Pancreas (tissue), 10 donors: ENCODE results near the gene SORCS2. TPM values are rescaled to one million over a fixed set of nuclear protein-coding genes. Genes with fewer than 3 reads are reported as not detected.

ENCODE experiments used
- ATAC-seq, 4 donors: fragments of 200-7000 bp; cut with Tn5 transposase; one replicate each; pipeline versions ENCODE4 v1.8.0 to v1.9.1; 2020; ENCODE audit warnings: mild to moderate bottlenecking in 4 of 4, moderate library complexity in 4 of 4
- DNase-seq, 6 donors: peaks; one replicate each; pipeline ENCODE4 v3.0.0-alpha.2; 2020
- FAIRE-seq: peaks from 2 replicates; lab custom pipeline; 2012; peaks lifted over from hg19 to GRCh38; lab: Jason Lieb, UNC
- H3K27ac ChIP-seq, 4 donors: fragments of 200-600 bp; sonication (generic); 1 replicate in 3 of 4; 2 replicates in 1 of 4; pipeline versions ENCODE4 v1.5.0 to v1.8.0; 2020
- H3K27me3 ChIP-seq, 4 donors: fragments of 200-600 bp; one replicate each; pipeline ENCODE4 v1.8.0; 2021
- H3K36me3 ChIP-seq, 3 donors: fragments of 200-600 bp; sonication (generic) in 1 of 3; one replicate each; pipeline versions ENCODE4 v1.5.0 to v1.8.0; 2020 to 2021
- H3K4me1 ChIP-seq, 3 donors: fragments of 200-600 bp; one replicate each; pipeline ENCODE4 v1.8.0; 2021
- H3K4me3 ChIP-seq, 4 donors: fragments of 200-600 bp; sonication (generic) in 2 of 4; one replicate each; pipeline versions ENCODE4 v1.5.0 to v1.8.0; 2020 to 2021
- H3K9me3 ChIP-seq, 4 donors: fragments of 200-600 bp; one replicate each; pipeline ENCODE4 v1.8.0; 2021
- CTCF ChIP-seq, 4 donors: fragments of 200-600 bp; sonication (generic) in 3 of 4; IDR thresholded peaks; one replicate each; pipeline versions ENCODE4 v1.5.0 to v1.8.0; 2021; ENCODE audit warnings: antibody characterized with exemption in 4 of 4
- WGBS, 2 donors: extraction: QIAGEN DNeasy Blood & Tissue Kit; methylation state at CpG; one replicate each; pipeline ENCODE4 v1.1.7; 2013; 5-methylcytosine and 5-hydroxymethylcytosine counted together
- intact Hi-C, 3 donors: fragments of 100-400 bp; cut with DNase I; formaldehyde crosslinking; loops; one replicate each; pipeline versions ENCODE4 v1.11.1 to v1.14.2; 2022
- polyA plus RNA-seq, 2 donors: library from polyadenylated mRNA; stranded (reverse); fragments of 200-250 nt; gene quantifications; one replicate each; pipeline ENCODE4 v1.2.3, GENCODE V29; 2013
- total RNA-seq, 6 donors: library from RNA; stranded (reverse); fragmentation: NEBNext Ultra II Directional in 4 of 6; extraction: Animal tissue kit (Norgen Biotek cat#: 25700) in 4 of 6; gene quantifications; one replicate each; pipeline versions ENCODE4 v1.2.1 to v1.2.4, GENCODE V29; 2021 to 2023
- donor health status: healthy with polysubstance abuse.
- donor health status: DM: no; HTN: no; CAD: no; lungs with moderate emphysema.
- donor health status: DM: no; HTN: no; CAD: no.
- donor health status: control.
- donor health status: control.
- donor health status: Bipolar disorder and iron deficiency.
- donor health status: DM: yes; HTN: yes; CAD: no.
- donor health status: DM: no; HTN: no; CAD: no.
- donor health status: DM: no; HTN: no; CAD: no.
- donor health status: DM: yes; HTN: yes; CAD: no.

The SORCS2 gene
- total and polyA plus RNA-seq, 8 donors = 0.14 to 1.7 (median 0.42) TPM

- no peak for FAIRE-seq
- DNase-seq = peak in 1 of 6 donors; percentile 26
- ATAC-seq = peak in 2 of 4 donors; percentile 6 to 21
- no peak for TF ChIP-seq CTCF (IDR thresholded peaks at IDR 0.05)
- H3K27me3 ChIP-seq = no peaks in the 10 kb centered on the region
- no peaks in the 10 kb centered on the region for H3K9me3 ChIP-seq
- no peaks in the 10 kb centered on the region for H3K36me3 ChIP-seq
- WGBS, 2 donors = 45 to 49% methylated on average over 12 of the region's 12 CpGs
- H3K4me1 ChIP-seq = no peaks in the 10 kb centered on the region
- no peak overlapping the region for H3K4me3 ChIP-seq
- intact Hi-C loops = no loop called here
- H3K27ac ChIP-seq = no peak overlapping the region
Measured at GRCh38 chr4:7634661-7635251, 442.4 kb downstream of the SORCS2 start.

GRCh38 chr4:7635445-7636239 lies 443.3 kb downstream of the SORCS2 start:
- 25 to 29% methylated on average over 25 of the region's 25 CpGs for WGBS, 2 donors
- no peaks in the 10 kb centered on the region for H3K36me3 ChIP-seq
- no peaks in the 10 kb centered on the region for H3K9me3 ChIP-seq
- no peak overlapping the region for H3K4me3 ChIP-seq
- ATAC-seq (peak; percentile 39 to 72 (median 52)), FAIRE-seq (no peak), DNase-seq (peak in 1 of 6 donors; percentile 5)
- no peaks in the 10 kb centered on the region for H3K4me1 ChIP-seq
- H3K27ac ChIP-seq = no peak overlapping the region
- no peaks in the 10 kb centered on the region for H3K27me3 ChIP-seq
- intact Hi-C loops = no loop called here
- no peak for TF ChIP-seq CTCF (IDR thresholded peaks at IDR 0.05)

GRCh38 chr4:7636240-7636508 lies 443.8 kb downstream of the SORCS2 start:
- DNase-seq (peak in 1 of 6 donors; percentile 26), FAIRE-seq (no peak), ATAC-seq (no peak)
- 80 to 85% methylated on average over 12 of the region's 12 CpGs for WGBS, 2 donors
- intact Hi-C loops = no loop called here
- Histone ChIP-seq H3K4me1 (no peaks in the 10 kb centered on the region), H3K4me3 (no peak overlapping the region), H3K27me3 (no peaks in the 10 kb centered on the region), H3K27ac (no peak overlapping the region), H3K36me3 (no peaks in the 10 kb centered on the region), H3K9me3 (no peaks in the 10 kb centered on the region)
- TF ChIP-seq CTCF (IDR thresholded peaks at IDR 0.05) = no peak

GRCh38 chr4:7637139-7637538 lies 444.8 kb downstream of the SORCS2 start:
- H3K27ac ChIP-seq = no peak overlapping the region
- H3K36me3 ChIP-seq = no peaks in the 10 kb centered on the region
- H3K27me3 ChIP-seq = no peaks in the 10 kb centered on the region
- no peak for ATAC-seq
- intact Hi-C loops = no loop called here
- H3K9me3 ChIP-seq = no peaks in the 10 kb centered on the region
- WGBS, 2 donors = 78 to 88% methylated on average over 13 of the region's 13 CpGs
- H3K4me3 ChIP-seq = no peak overlapping the region
- no peak for FAIRE-seq
- DNase-seq = peak in 1 of 6 donors; percentile 39
- no peak for TF ChIP-seq CTCF (IDR thresholded peaks at IDR 0.05)
- no peaks in the 10 kb centered on the region for H3K4me1 ChIP-seq

- Histone ChIP-seq H3K36me3 (no peaks in the 10 kb centered on the region), H3K9me3 (no peaks in the 10 kb centered on the region), H3K27me3 (no peaks in the 10 kb centered on the region), H3K4me3 (no peak overlapping the region), H3K27ac (no peak overlapping the region), H3K4me1 (no peaks in the 10 kb centered on the region)
- no peak for TF ChIP-seq CTCF (IDR thresholded peaks at IDR 0.05)
- peak in 1 of 6 donors; percentile 48 for DNase-seq
- FAIRE-seq = no peak
- intact Hi-C loops = no loop called here
- WGBS, 2 donors = 81 to 84% methylated on average over 8 to 11 of the region's 11 CpGs
- ATAC-seq = no peak
Measured at GRCh38 chr4:7637971-7638370, 445.6 kb downstream of the SORCS2 start.
